ENCODE data around the gene MYF5. TPM values are rescaled to one million over a fixed set of nuclear protein-coding genes. Genes with fewer than 3 reads are reported as not detected.

Gene MYF5
- total RNA-seq, 2 donors from 2014 or later = not detected

- ATAC-seq (ENCODE audit: insufficient number of reproducible peaks, low FRiP score, low read depth) = no peak
- no peak for TF ChIP-seq CTCF (IDR thresholded peaks at IDR 0.05)
Observed at GRCh38 chr12:80747800-80748199, 31.1 kb downstream of the MYF5 start.

DNA sequence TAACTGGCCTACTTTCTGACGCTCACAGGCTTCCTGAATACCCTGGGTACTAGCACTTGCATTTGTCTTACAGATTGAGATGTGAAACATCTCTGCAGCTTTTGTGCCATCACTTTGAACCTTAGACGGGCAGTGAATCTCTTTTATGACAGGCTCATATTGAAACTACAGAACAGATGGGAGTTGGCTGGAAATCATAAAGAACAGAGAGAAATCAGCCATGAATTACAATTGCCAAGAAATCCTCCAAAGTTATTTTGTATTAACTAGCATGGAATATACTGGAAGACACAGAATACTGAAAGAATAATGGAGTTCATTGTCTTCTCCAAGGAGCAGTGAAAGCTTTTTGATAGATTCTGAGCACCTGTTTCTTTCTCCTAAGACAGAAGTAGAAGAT is 32.7 kb downstream of the MYF5 start:
- no peak for DNase-seq (ENCODE audit: low spot score)
- ATAC-seq (ENCODE audit: insufficient number of reproducible peaks, low FRiP score, low read depth) = no peak
- Histone ChIP-seq H3K4me1 (ENCODE audit: control insufficient read depth in 1 of 2, low read depth in 2 of 2) (no peaks in the 10 kb centered on the region), H3K27me3 (replicated peaks; ENCODE audit: insufficient read depth) (no peaks in the 10 kb centered on the region), H3K9me3 (no peaks in the 10 kb centered on the region), H3K36me3 (no peaks in the 10 kb centered on the region), H3K4me3 (no peak overlapping the region), H3K27ac (no peak overlapping the region)
- no peak for TF ChIP-seq CTCF (IDR thresholded peaks at IDR 0.05)

More at GRCh38 chr12:80747800-80748199, 31.1 kb downstream of the MYF5 start:
- Histone ChIP-seq H3K27ac (no peak overlapping the region), H3K27me3 (replicated peaks; ENCODE audit: insufficient read depth) (no peaks in the 10 kb centered on the region), H3K9me3 (no peaks in the 10 kb centered on the region), H3K36me3 (no peaks in the 10 kb centered on the region), H3K4me3 (no peak overlapping the region), H3K4me1 (ENCODE audit: control insufficient read depth in 1 of 2, low read depth in 2 of 2) (no peaks in the 10 kb centered on the region)
- DNase-seq (ENCODE audit: low spot score) = no peak

GRCh38 chr12:80752464-80752863 is 35.8 kb downstream of the MYF5 start:
- Histone ChIP-seq H3K36me3 (no peaks in the 10 kb centered on the region), H3K27ac (no peak overlapping the region), H3K9me3 (no peaks in the 10 kb centered on the region), H3K27me3 (replicated peaks; ENCODE audit: insufficient read depth) (no peaks in the 10 kb centered on the region), H3K4me1 (ENCODE audit: control insufficient read depth in 1 of 2, low read depth in 2 of 2) (no peaks in the 10 kb centered on the region), H3K4me3 (no peak overlapping the region)
- ATAC-seq (ENCODE audit: insufficient number of reproducible peaks, low FRiP score, low read depth) (no peak), DNase-seq (ENCODE audit: low spot score) (no peak)
- TF ChIP-seq CTCF (IDR thresholded peaks at IDR 0.05) = no peak

- ATAC-seq (ENCODE audit: insufficient number of reproducible peaks, low FRiP score, low read depth) = no peak
- no peak overlapping the region for H3K4me3 ChIP-seq
- no peaks in the 10 kb centered on the region for H3K4me1 ChIP-seq (ENCODE audit: control insufficient read depth in 1 of 2, low read depth in 2 of 2)
- H3K27me3 ChIP-seq (replicated peaks; ENCODE audit: insufficient read depth) = no peaks in the 10 kb centered on the region
- no peaks in the 10 kb centered on the region for H3K36me3 ChIP-seq
- H3K9me3 ChIP-seq = no peaks in the 10 kb centered on the region
- DNase-seq (ENCODE audit: low spot score) = no peak
- TF ChIP-seq CTCF (IDR thresholded peaks at IDR 0.05) = no peak
- H3K27ac ChIP-seq = no peak overlapping the region
Observed at GRCh38 chr12:80754274-80754673, 37.6 kb downstream of the MYF5 start.

DNA sequence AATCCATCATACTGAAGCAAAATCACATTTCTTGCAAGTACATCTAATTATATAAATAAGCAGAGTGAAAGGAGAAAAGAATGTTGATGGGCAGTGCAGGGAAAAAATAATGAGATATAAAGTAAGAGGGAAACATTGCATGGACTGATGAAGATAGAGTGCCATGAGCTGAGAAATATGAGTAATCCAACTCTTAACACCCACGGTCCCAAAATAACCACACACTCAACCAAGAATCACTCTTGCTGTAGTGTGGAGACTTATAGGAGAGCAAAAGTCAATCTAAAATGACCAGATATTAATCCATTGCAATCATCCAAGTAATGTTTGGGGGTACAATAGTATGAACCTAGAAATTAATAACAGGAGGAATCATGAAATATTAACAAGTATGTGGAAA is 40.2 kb downstream of the MYF5 start:
- Histone ChIP-seq H3K4me3 (no peak overlapping the region), H3K27ac (no peak overlapping the region), H3K4me1 (ENCODE audit: control insufficient read depth in 1 of 2, low read depth in 2 of 2) (no peaks in the 10 kb centered on the region), H3K36me3 (no peaks in the 10 kb centered on the region), H3K27me3 (replicated peaks; ENCODE audit: insufficient read depth) (no peaks in the 10 kb centered on the region), H3K9me3 (no peaks in the 10 kb centered on the region)
- ATAC-seq (ENCODE audit: insufficient number of reproducible peaks, low FRiP score, low read depth) (no peak), DNase-seq (ENCODE audit: low spot score) (no peak)
- no peak for TF ChIP-seq CTCF (IDR thresholded peaks at IDR 0.05)

Data from thoracic aorta (tissue), 2 donors.